ENCODE data around the gene ARHGAP12.
"Not testable (repeated sequence)": the region's sequence is repeated elsewhere in the genome, so short reads cannot be mapped to it uniquely, and the experiment has no call there.

ARHGAP12 gene

DNA sequence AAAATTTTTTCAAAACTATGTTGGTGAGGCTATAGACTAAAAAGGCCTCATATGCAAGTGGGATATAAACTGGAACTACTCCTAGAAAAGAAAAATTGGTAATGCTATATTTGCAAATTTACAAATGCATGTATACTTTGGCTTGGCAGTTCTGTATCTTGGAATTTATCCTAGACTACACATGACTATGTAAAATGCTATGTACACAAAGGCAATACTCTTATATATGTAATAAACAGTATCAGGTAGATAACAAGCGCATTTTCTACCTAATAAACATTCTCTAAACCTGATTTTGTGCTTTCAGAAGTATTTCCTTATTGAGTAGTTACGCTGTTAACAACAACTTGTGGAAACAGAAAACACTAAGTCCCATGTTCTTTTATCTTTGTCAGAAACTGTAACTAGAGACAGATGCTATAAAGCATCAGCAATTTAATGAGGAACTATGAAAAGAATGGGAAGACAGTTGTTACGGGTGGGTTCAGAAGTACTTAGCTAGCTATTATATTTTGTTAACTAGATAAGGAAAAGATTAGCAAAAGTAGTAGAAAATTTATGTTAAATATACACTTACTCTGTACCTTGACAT, 107.8 kb downstream of the ARHGAP12 start:
- DNase-seq (ENCODE audit: low read depth), result no peak

DNA sequence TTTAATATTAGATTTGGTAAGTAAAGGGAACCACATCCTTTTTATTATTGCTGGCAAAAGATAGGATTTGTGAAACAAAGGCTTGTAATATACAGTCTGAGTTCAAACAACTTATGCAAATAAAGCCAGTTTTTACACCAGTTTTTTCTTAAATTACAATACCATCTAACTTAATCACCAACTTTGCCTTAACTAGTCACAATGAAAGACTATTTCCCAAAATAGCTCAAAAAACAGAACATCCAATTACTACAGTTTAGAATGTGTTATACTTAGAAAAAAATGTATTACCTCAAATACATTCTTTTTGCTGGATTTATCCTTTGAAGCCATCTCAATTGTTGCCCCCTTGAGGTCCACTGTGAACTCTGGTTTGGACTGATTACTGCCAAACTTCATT, 108.5 kb downstream of the ARHGAP12 start:
- DNase-seq (ENCODE audit: low read depth), result no peak

DNA sequence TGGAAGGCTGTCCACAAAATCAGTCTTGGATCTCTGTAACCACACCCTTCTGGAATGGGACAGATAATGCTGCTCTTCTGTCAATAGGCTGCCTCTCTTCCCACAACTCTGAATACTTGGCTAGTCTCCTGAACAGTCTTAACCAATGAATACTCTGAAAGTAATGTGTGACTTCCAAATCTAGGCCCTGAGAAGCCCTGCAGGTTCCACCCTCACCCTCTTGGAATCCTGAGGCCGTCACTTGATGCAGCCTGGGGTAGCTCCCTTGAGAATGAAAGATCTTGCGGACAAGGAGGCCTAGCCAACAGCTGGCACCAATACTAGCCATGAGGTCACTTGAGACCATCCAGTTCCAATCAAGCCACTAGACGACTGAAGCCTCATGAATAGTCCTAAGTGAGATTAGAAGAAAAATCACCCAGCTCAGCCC, 109.2 kb downstream of the ARHGAP12 start:
- peak; percentile 81 for DNase-seq (ENCODE audit: low read depth)

DNA sequence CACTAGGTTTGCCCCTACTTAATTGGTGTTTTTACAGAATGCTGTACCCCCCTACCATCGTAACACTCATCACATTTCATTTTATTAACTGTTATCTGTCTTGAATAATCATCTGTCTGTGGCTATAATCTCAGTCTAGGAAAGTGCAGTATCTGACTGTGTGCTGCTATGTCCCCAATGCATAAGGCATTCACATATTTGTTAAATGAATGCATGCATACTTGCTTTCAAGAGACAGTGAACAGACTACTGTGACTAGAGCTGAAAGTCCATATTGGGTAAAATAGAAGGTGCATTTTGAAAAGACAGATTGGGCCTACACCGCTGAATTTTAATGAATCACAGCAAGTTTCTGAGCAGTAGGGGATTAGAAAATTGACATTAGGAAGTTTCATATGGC, 112.3 kb downstream of the ARHGAP12 start:
- DNase-seq (ENCODE audit: low read depth), result no peak

DNA sequence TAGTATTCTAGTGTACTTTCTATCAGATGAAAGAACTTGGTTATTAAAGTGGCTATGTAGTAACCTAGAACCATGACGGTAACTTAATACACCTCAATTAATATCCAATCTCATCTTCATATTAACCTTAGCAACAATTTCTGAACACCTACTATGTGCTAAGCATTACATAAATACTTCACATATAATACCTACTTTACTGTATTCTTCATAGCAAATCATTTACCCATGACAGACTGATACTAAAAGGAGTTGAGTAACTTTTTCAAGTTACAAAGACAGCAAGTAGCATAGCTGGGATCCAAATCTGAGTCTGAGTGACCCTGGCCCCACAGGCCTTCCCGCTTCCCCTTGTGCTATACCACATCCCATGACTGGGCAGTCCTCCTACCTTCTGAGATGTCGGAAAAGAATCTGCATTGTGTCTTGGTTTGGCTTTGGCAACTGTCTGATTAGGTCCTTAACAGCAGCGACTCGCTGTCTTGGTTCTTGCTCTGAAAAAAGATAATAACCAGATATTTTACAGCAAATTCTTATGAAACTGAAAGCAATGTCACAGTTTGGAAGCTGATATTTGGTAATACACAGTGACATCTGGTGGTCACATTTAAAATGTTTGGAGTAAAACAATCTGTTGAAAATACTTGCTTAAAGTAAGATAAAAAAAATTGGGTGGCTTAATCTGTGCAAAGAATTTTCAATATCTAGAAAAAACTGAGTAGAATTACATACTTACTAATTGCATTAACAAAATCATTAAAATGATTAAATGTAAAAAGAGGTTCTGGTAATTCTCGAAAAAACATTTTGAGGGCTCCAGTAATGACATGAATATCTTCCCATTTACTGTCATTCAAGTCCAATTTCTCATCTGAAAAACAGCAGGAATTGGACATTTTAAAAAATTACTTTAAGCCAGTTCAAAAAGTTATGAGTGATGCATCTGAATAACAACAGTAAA, 120.1 kb downstream of the ARHGAP12 start:
- peak; percentile 70 for DNase-seq (ENCODE audit: low read depth)

DNA sequence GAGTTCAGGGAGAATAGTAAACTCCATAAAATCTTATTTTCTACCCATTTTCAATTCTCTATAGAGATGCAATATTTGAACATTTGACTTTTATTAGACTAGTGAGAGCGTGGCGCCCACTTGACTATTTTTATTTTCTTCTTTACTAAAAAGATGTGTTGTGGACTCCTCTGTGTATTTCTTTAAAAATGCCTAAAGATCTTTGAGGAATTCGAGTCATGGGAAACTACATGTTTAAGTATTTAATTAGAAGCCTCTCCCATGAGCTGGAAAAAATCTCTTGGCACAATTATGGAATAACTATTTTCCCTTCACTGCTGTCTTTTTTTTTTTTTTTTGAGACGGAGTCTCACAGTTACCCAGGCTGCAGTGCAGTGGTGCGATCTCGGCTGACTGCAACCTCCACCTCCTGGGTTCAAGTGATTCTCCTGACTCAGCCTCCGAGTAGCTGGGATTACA, 124.2 kb downstream of the ARHGAP12 start:
- no peak for DNase-seq (ENCODE audit: low read depth)

DNA sequence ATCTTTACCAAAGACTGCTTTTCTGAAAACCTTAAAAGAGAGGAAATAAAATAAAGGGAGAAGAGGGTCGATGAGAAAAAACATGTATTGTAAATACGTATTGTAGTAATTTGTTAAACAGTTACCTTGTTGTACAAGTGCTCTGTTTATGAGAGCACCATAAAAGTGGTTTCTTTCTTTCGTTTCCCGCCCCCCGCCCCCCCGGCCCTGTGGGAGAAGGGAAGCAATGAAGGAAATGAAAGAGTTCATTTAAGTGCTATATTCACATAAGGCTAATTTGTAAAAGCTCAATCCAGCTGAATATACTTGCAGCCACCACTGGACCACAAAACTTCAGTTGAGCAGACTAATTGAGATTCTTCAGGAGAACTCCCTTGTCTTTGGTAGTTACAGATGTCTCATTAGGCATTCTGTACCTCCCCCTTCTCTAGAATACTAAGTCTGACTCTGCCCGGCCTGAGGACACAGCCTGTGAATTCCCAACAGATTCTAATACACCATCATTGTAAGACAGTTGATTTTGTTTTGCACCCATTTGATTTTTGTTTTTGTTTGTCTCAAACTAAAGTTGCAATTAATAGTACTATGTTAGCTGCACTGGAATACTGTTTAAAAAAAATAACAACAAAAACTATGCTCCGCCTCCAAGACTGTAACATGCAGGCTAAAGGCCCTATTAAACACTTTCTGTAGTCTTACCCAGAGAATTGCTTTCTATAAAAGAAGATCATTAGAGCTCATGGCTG, 124.9 kb downstream of the ARHGAP12 start:
- DNase-seq (ENCODE audit: low read depth), result no peak

DNA sequence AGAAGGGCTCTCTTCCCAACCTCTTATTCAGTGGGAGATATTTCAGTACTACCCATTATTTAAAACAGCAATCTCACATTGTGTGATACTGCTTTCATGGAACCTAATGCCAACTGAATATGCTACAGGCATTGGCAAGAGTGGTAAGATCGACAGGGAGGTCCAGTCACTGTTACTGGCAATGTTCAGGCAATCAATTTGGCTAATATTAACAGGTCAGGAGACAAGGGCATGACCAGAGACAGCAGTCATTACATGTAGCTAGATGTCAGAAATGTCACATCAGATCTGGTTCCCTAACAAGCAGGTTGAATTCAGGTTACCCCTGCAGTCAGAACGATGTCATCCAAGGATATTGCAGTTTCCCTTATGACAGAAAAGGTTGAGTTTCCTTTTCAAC, 129.4 kb downstream of the ARHGAP12 start:
- DNase-seq (ENCODE audit: low read depth), result no peak

DNA sequence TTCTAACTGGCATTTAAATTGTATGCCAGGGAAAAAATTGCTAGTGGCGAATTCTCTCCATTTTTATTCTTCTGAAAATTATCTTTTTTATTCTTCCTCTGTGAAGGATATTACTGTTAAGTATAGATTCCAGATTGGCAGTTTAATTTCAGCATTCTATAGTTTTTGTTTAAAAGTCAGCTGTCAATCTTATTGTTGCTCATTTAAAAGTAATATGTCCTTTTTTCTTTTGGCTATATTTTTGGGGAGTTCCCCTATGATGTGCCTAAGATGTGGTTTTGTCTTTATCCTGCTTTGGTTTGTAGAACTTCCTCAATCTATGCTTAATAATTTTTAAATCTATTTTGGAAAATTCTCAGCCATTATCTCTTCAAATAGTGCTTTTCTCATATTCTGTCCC, 135.9 kb downstream of the ARHGAP12 start:
- DNase-seq (ENCODE audit: low read depth), result no peak

DNA sequence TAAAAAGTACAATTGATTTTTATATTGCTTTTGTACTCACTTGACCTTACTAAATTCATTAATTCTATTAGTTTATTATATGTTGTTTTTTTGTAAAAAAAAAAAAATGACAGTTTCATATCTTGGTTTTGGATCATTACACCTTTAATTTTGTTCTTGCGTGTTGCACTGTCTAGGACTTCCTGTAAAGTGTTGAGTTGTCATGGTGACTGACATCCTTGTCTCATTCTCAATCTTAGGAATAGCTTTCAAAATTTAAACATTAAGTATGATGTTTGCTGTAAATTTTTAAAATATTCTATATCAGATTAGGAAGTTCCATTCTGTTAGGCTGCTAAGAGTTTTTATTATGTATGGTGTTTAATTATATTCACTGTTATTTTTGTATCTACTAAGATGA, 139.1 kb downstream of the ARHGAP12 start:
- DNase-seq (ENCODE audit: low read depth), result no peak

DNA sequence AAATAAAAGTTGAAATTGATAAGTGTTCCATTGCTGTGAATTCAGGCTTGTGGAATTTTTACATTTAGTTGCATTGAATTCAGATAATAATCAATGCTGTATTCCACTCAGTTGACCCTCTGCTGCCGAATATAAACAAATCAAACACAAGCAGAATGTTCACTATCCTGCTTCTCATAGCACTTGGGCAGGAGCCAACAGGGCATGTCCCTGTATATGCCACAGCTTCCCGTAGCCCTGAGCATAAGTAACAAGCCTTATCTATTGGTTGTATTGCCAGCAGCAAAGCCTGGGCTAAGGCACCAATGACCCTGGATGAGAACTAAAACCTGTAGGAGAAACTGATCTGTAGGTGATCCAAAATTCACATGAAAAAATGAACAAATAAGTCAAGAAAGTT, 145.9 kb downstream of the ARHGAP12 start:
- DNase-seq (ENCODE audit: low read depth), result no peak

DNA sequence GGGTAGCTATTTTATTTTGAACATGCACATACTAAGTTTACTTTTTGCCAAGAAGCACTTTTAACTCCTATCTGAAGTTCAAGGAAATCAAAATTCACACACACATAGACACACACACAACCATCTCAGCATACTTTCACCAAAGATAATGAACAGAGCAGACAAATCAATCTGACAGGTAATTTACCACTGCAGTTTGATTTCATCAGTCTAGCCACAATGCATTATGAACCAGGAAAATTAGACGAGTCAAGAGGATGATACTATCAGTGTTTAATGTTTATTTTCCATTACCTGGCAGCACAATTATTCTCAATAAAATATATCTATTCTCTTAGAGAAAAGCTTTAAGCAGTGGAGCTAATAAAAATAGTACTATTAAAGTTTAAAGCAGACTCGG, 147.9 kb downstream of the ARHGAP12 start:
- no peak for DNase-seq (ENCODE audit: low read depth)

DNA sequence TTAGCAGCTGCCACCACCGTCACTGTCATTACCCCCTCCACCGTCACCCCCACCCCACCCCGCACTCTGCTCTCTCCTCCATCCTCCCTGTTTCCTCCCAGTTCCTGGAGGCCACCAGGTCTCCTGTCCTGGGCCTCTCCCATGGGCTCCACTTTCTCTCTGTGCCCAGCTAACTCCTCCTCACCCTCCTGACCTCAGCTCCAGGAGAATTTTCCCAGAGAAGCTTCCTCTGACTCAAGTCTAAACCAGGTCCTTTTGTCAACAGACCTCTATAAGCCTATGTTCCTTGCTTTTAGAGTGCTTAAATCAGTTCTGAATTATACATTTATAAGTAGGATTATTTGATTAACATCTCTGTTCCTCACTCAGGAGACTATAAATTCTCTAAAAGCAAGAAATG, 150.0 kb downstream of the ARHGAP12 start:
- DNase-seq (ENCODE audit: low read depth), result no peak

DNA sequence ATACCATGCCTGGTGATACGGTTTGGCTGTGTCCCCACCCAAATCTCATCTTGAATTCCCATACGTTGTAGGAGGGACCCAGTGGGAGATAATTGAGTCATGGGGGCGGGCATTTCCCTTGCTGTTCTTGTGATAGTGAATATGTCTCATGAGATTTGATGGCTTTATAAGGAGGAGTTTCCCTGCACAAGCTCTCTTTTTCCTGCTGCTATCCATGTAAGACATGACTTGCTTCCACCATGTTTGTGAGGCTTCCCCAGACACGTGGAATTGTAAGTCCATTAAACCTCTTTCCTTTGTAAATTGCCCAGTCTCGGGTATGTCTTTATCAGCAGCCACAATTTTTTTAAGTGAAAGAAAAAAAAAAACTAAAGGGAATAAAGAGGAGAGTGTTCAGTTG, 152.5 kb downstream of the ARHGAP12 start:
- DNase-seq (ENCODE audit: low read depth), result no peak

DNA sequence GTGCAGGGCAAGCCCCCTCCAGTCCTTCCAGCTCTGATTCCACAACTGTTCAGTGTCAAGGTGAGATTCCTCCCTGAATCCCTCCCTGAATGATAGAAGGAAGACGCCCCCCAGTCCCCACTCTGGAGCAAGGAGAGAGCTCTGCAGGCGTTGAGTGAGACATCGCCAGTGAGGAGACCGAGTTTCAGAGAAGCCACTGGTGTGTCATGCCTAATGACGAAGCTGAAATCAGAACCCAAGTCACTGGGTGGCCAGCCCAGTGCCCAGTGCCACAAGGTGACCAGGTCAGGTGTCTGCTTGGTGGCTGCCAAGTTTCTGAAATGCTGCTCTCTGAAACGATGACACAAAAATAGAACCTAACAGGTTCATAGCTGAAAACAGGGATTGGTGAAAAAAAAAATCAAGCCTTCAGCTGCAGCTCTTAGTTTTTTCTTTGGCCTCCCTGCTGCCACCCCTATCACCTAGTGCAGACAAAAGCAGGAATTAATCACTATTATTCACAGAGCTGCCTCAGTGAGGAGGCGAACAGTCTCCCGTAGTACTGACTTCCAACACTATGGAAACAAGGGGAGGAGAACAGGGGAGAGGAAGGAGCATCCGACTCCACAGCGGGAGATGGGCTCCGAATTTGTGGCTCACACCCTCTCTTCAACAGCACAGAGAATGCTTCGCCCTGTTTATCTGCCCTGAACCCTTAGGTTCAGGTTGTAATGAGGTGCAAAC, 153.5 kb downstream of the ARHGAP12 start:
- no peak for DNase-seq (ENCODE audit: low read depth)

DNA sequence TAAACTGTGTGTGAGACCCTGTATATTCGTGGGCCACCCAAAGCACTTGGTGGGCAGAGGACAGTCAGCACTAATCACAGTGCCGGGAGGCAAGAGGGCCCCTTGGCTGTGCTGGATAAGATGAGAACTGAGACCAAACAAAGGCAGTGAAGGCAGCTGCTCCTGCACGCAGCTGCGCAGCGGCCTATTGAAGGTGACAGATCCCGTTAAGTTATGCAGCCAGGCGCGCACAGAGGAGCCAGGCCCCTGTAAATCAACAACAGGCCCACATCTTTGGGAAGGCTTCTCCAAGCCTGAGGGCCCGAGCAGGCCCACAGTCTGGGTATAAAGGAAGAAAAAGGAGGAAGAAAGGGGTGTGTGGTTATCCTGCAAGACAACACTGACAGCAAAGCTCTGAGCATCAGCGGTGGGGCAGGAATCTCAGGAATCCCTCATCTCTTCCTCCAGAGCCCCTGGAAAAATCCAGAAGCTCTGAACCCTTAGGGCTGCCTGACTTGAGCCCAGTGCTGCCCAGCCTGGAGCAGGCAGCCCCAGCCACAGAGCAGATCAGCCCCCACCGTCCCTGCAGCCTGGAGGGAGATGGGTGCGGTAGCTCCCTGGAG, 154.2 kb downstream of the ARHGAP12 start:
- DNase-seq (ENCODE audit: low read depth), result no peak

DNA sequence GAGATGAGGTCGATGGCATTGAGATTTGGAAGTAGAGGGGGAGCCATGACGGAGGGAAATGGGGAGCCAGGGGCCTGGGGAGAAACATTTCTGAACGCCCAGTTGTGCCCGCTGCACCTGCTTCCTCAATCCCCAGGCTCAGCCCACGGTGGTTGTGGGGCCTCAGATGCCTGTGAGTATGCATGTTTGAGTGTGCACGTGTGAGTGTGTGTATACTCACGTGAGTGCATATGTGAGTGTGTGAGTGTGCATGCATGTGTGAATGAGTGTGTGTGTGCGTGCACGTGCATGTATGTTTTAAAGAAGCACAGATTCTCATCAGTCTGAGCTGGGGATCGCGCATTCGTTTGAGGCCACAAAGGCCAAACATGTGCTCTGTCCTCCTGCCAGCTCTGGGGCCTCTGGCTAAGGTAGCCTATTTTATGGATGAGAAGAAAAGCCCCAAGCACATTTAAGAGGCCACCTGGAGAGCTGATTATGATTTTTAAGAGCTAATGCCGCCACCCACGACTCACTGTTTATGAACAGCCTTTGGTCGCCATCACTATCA, 154.8 kb downstream of the ARHGAP12 start:
- no peak for DNase-seq (ENCODE audit: low read depth)

DNA sequence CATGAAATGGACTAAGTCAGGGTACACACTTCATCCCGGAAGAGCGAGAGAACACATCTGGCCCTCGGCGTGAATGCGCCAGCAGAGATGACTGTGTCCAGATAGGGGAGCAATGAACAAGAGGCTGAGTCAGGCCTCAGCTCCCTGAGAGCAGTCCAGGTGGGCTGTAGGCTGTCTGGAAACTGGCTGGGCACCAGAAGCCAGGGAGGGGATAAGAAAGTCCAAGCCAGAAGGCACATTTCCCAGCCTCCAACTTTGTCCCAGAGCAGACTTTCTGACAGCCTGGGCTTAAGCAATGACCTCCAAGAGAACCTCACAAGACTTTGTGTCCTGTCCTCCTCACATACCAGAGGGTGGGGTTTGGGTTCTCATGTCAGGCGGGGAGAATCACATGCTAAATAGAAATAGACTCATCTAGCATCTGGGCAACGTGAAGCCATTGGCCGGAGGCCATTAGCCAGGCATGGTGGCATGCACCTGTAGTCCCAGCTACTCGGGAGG, 157.2 kb downstream of the ARHGAP12 start:
- no peak for DNase-seq (ENCODE audit: low read depth)

DNA sequence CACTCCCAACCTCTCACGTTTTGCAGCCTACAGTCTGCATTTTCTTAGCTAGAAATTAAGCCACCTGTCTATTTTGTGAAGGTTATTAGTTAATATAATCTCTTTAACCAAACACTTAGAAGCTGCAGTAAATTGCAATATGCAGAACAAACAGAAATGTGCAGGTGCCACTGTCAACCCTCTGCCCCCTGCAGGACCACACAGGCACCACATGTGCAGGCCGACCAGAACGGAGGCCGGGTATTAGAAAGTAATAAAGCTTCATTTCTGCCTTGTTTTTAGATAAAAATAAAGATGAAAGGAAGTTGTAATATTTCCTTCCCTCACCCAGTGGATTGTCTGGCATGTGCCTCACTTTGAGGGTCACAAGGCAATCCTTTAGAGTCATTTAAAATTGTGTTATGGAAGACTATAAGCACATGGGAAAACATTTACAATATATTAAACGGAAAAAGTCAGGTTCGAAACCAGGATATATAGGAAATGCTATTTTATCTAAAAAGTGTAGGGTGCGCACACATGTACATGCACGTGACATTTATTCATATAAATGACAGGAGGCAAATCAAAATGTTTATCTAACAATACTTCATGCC, 158.2 kb downstream of the ARHGAP12 start:
- no peak for DNase-seq (ENCODE audit: low read depth)

DNA sequence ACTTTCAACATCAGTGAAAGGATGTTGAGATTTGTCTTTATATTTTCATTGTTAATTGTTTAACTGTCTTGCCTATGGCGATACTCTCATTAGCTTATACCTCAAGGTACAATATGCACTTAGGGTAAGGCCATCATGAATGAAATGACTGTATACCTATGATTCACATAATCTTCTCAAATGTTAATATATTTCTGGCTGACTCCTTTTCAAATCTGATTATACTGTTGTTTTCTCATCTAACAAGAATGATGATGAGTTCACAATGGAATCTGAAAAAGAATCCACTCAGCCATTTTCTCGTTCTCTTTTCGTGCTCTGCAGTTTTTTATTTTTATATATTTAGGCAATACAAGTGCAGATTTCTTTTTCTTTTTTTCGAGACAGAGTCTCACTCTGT, 159.1 kb downstream of the ARHGAP12 start:
- DNase-seq (ENCODE audit: low read depth), result no peak

DNA sequence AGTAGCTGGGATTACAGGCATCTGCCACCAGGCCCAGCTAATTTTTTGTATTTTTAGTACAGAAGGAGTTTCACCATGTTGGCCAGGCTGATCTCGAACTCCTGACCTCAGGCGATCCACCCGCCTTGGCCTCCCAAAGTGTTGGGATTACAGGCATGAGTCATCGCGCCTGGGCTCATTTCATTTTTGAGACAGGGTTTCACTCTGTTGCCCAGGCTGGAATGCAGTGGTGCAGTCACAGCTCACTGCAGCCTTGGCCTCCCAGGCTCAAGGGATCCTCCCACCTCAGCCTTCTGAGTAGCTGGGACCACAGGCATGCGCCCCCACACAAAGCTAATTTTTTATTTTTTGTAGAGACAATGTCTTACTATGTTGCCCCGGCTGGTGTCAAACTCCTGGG, 159.7 kb downstream of the ARHGAP12 start:
- not testable (repeated sequence) for DNase-seq (ENCODE audit: low read depth)

Measured in GM04504 (cell line).